HL-60/S4 treated with retinoic acid at 250 ng/mL for 4 days and 3 days (cell line): ENCODE data around the gene TYRO3.

ENCODE experiments used
- in situ Hi-C: fragments of 300-500 bp; cut with MboI; formaldehyde crosslinking; loops from 2 replicates; pipeline ENCODE4 v1.7.0; 2022; ENCODE audit warnings: low sequenced_read_pairs

Gene TYRO3

GRCh38 chr15:41558400-41559238, at the start of gene TYRO3:
TYRO3 (plus strand) TSS chr15:41559212; CDS start chr15:41559258, 46 bp downstream.
- in situ Hi-C loops, result no loop called here

GRCh38 chr15:41510728-41511127, 48.3 kb upstream of the TYRO3 start:
- in situ Hi-C loops, result no loop called here

- in situ Hi-C loops, result no loop called here
These were observed 47.6 kb upstream of the TYRO3 start for GRCh38 chr15:41511331-41511898.

GRCh38 chr15:41511899-41512369, 47.1 kb upstream of the TYRO3 start:
- in situ Hi-C loops, result no loop called here

- in situ Hi-C loops, result no loop called here
These were observed 46.5 kb upstream of the TYRO3 start for GRCh38 chr15:41512512-41512939.

GRCh38 chr15:41512940-41513505, 46.0 kb upstream of the TYRO3 start:
- in situ Hi-C loops, result no loop called here

GRCh38 chr15:41513506-41514227, 45.3 kb upstream of the TYRO3 start, which contains the start of gene LTK:
LTK (minus strand) TSS chr15:41513827; CDS start chr15:41513709, 118 bp downstream.
- in situ Hi-C loops, result no loop called here

GRCh38 chr15:41517895-41518449, 41.0 kb upstream of the TYRO3 start:
- in situ Hi-C loops, result no loop called here

- in situ Hi-C loops, result no loop called here
These were observed 38.4 kb upstream of the TYRO3 start for GRCh38 chr15:41520636-41521035.

- in situ Hi-C loops, result no loop called here
These were observed 37.4 kb upstream of the TYRO3 start for GRCh38 chr15:41521614-41522013.

GRCh38 chr15:41523097-41523496, 35.9 kb upstream of the TYRO3 start:
- in situ Hi-C loops, result no loop called here

GRCh38 chr15:41530363-41530956, 28.6 kb upstream of the TYRO3 start:
- in situ Hi-C loops, result no loop called here

GRCh38 chr15:41535544-41535943, 23.5 kb upstream of the TYRO3 start:
- in situ Hi-C loops, result no loop called here

GRCh38 chr15:41536866-41537265, 22.1 kb upstream of the TYRO3 start:
- in situ Hi-C loops, result no loop called here

- in situ Hi-C loops, result no loop called here
These were observed 15.5 kb upstream of the TYRO3 start for GRCh38 chr15:41543521-41543870.

- in situ Hi-C loops, result no loop called here
These were observed 14.4 kb upstream of the TYRO3 start for GRCh38 chr15:41544650-41545015.

GRCh38 chr15:41545218-41545617, 13.8 kb upstream of the TYRO3 start:
- in situ Hi-C loops, result no loop called here

GRCh38 chr15:41546851-41547786, 11.9 kb upstream of the TYRO3 start:
- in situ Hi-C loops, result no loop called here

- in situ Hi-C loops, result no loop called here
These were observed 8.8 kb upstream of the TYRO3 start for GRCh38 chr15:41550066-41550775.
